Measurements from ENCODE around the gene ALKBH3.

ALKBH3 gene

DNA sequence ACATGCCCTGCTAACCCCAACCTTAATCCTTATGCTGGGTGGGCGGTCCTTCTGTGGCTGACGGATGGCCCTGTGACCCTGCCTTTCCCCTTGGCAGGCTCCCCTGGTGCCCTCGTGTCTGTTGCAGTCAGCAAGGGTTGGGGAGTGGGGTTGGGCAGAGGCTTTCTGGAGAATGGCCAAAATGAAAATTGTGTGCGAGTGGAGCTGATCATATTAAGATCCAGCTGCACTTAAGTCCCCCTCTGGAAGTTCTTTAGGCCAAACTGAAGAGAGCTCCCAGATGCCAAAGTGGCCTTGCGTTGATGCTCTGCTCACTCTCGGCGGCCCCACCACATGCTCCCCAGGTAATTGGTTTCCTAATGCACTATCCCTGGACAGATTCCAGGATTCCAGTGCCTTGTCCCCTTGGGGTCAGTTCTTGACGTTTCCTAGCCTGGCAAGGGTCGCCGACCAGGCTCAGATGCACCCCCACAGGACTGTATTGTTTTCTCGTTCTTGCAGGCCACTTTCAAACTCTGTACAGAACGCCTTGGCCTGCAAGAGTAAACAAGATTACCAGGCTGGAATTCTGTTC is 45.4 kb downstream of the ALKBH3 start:
- no peak overlapping the region for H3K27ac ChIP-seq (ENCODE audit: low read depth, low read length)
- H3K9me3 ChIP-seq (ENCODE audit: control insufficient read depth in 5 of 5, low read length in 5 of 5): no peaks in the 10 kb centered on the region
- peaks cover 12 to 67% (median 52%) of the 10 kb centered on the region in 5 donors for H3K4me1 ChIP-seq (ENCODE audit: control insufficient read depth in 5 of 5, insufficient read depth in 5 of 5, low read length in 5 of 5)
- H3K9ac ChIP-seq (ENCODE audit: low read length in 5 of 5): no peak overlapping the region
- H3K36me3 ChIP-seq (ENCODE audit: control insufficient read depth in 5 of 5, insufficient read depth in 5 of 5, low read length in 5 of 5): peaks cover 0 to 6% (median 0%) of the 10 kb centered on the region in 5 donors
- no peaks in the 10 kb centered on the region for H3K27me3 ChIP-seq (ENCODE audit: control insufficient read depth in 5 of 5, insufficient read depth in 4 of 5, low read length in 5 of 5)
- H3K4me3 ChIP-seq (ENCODE audit: low read depth in 1 of 5, low read length in 5 of 5): no peak overlapping the region

DNA sequence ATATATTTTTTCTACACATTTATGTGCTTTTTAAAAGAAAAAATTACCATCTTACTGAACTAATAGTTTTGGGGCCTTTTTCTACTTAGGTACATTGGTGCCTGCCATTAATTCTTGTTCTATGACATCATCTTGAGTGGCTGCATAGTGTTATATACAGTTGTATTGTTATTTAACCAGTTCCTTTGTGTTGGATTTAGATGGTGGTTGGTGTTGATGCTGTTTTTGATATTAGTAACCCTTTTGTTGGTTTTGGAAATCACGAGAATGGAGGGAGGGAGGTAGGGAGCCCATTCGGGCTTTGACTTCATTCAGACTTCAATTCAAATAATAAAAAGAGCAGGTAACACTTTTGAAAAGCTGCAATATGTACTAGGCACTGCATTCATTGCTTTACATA is 46.4 kb downstream of the ALKBH3 start:
- Histone ChIP-seq H3K4me3 (ENCODE audit: low read depth in 1 of 5, low read length in 5 of 5) (no peak overlapping the region), H3K27me3 (ENCODE audit: control insufficient read depth in 5 of 5, insufficient read depth in 4 of 5, low read length in 5 of 5) (no peaks in the 10 kb centered on the region), H3K4me1 (ENCODE audit: control insufficient read depth in 5 of 5, insufficient read depth in 5 of 5, low read length in 5 of 5) (peaks cover 12 to 61% (median 42%) of the 10 kb centered on the region in 5 donors), H3K9me3 (ENCODE audit: control insufficient read depth in 5 of 5, low read length in 5 of 5) (no peaks in the 10 kb centered on the region), H3K9ac (ENCODE audit: low read length in 5 of 5) (no peak overlapping the region), H3K36me3 (ENCODE audit: control insufficient read depth in 5 of 5, insufficient read depth in 5 of 5, low read length in 5 of 5) (no peaks in the 10 kb centered on the region), H3K27ac (ENCODE audit: low read depth, low read length) (no peak overlapping the region)

DNA sequence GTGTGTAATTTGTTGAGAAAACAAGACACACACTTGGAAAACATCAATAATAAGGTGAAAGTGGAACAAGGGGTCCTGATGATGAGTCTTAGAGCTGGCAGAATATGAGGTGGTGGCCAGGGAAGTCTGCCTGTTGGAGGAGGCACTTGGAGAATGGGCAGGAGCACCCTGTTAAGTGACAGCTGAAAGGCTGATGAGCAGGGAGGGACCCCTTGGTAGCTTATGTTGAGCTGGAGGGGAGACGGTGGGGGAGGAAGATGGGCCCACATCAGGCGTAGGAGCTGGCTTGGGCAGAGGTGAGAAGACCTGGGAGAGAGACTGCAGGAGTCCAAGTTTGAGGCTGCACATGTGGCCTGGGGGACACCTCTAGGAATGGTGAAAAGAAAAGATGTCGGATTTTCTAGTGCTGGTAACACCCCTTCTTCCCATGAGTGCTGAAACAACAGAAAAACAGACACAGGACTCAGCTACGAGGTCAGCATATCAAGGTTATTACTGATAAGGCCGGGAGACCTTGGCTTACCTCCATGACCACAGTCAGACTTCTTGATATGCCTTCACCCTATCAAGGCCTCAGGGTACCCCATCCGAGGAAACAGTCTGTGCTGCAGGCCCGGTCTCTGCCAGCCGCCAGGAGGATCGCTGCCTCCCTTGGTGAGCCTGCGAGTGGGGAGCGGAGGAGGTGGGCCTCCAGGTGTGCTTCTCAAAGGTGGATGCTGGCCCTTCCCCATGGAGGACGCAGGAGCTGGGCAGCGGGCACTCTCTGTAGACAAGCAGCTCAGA is 47.5 kb downstream of the ALKBH3 start:
- Histone ChIP-seq H3K27ac (ENCODE audit: low read depth, low read length) (no peak overlapping the region), H3K4me3 (ENCODE audit: low read depth in 1 of 5, low read length in 5 of 5) (no peak overlapping the region), H3K36me3 (ENCODE audit: control insufficient read depth in 5 of 5, insufficient read depth in 5 of 5, low read length in 5 of 5) (no peaks in the 10 kb centered on the region), H3K9ac (ENCODE audit: low read length in 5 of 5) (no peak overlapping the region), H3K9me3 (ENCODE audit: control insufficient read depth in 5 of 5, low read length in 5 of 5) (no peaks in the 10 kb centered on the region), H3K4me1 (ENCODE audit: control insufficient read depth in 5 of 5, insufficient read depth in 5 of 5, low read length in 5 of 5) (peaks cover 12 to 52% (median 31%) of the 10 kb centered on the region in 5 donors), H3K27me3 (ENCODE audit: control insufficient read depth in 5 of 5, insufficient read depth in 4 of 5, low read length in 5 of 5) (peaks cover 0 to 4% (median 0%) of the 10 kb centered on the region in 5 donors)

DNA sequence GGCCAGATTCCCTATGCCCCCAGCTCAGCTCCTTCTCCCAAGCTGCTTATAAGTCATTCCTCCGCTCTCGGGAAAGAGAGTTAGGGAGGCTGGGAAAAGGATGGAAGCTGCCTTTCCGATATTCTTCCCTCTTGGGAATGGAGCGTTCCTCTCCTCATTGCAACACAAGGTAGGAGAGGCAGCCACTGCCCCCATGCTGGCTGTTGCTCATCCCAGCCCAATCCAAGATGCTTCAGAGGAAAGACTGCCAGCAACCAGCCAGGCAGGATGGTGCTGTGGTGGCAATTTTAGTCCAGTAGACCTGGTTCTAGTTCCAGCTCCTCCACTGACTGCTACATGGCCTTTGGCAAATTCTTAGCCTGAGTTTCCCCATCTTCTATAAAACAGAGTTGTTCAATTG is 48.1 kb downstream of the ALKBH3 start:
- H3K27me3 ChIP-seq (ENCODE audit: control insufficient read depth in 5 of 5, insufficient read depth in 4 of 5, low read length in 5 of 5): peaks cover 0 to 8% (median 0%) of the 10 kb centered on the region in 5 donors
- no peak overlapping the region for H3K9ac ChIP-seq (ENCODE audit: low read length in 5 of 5)
- H3K9me3 ChIP-seq (ENCODE audit: control insufficient read depth in 5 of 5, low read length in 5 of 5): no peaks in the 10 kb centered on the region
- H3K27ac ChIP-seq (ENCODE audit: low read depth, low read length): no peak overlapping the region
- peaks cover 9 to 49% (median 29%) of the 10 kb centered on the region in 5 donors for H3K4me1 ChIP-seq (ENCODE audit: control insufficient read depth in 5 of 5, insufficient read depth in 5 of 5, low read length in 5 of 5)
- H3K36me3 ChIP-seq (ENCODE audit: control insufficient read depth in 5 of 5, insufficient read depth in 5 of 5, low read length in 5 of 5): no peaks in the 10 kb centered on the region
- H3K4me3 ChIP-seq (ENCODE audit: low read depth in 1 of 5, low read length in 5 of 5): no peak overlapping the region

DNA sequence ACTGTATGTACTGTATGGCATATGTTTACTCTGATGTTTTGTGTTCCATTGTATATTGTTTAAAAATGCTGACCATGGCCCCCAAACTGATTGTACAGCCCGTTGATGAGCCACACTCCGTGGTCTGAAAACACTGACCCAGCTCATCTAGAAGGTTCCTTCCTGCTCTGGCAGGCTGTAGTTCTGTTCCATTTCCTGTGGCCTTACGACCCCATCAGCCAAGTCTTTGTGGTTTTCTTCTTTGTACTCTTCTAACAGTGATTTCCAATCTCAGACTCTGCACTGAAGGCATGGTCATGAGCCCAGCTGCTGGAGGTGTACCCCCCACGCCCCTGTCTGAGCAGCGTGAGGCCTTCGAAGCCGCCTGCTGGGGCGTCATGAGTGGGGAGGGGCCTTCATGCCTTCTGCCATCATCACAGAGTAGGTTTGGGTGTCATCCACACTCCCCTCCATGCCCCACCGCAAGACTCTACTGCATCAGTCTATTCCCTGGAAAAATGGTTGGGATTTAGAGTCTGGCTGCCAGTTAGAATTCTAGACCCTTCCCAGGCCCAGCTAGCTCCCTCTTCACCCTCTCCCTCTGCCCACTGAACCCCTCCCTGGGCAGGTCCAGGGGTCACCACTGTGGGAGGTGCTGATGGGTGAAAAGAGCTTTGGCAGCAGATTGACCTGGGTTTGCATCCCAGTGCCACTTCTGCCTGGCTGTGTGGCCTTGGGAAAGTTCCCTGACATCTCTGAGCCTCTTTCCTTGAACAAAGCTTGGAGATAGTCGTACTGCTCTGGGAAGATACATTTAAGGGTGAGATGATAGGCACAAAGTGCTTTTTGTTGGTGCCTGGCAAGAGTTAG is 50.5 kb downstream of the ALKBH3 start:
- H3K27me3 ChIP-seq (ENCODE audit: control insufficient read depth in 5 of 5, insufficient read depth in 4 of 5, low read length in 5 of 5): peaks cover 0 to 20% (median 8%) of the 10 kb centered on the region in 5 donors
- H3K27ac ChIP-seq (ENCODE audit: low read depth, low read length): no peak overlapping the region
- H3K9ac ChIP-seq (ENCODE audit: low read length in 5 of 5): no peak overlapping the region
- peaks cover 0 to 25% (median 13%) of the 10 kb centered on the region in 5 donors for H3K4me1 ChIP-seq (ENCODE audit: control insufficient read depth in 5 of 5, insufficient read depth in 5 of 5, low read length in 5 of 5)
- H3K9me3 ChIP-seq (ENCODE audit: control insufficient read depth in 5 of 5, low read length in 5 of 5): no peaks in the 10 kb centered on the region
- no peak overlapping the region for H3K4me3 ChIP-seq (ENCODE audit: low read depth in 1 of 5, low read length in 5 of 5)
- no peaks in the 10 kb centered on the region for H3K36me3 ChIP-seq (ENCODE audit: control insufficient read depth in 5 of 5, insufficient read depth in 5 of 5, low read length in 5 of 5)

DNA sequence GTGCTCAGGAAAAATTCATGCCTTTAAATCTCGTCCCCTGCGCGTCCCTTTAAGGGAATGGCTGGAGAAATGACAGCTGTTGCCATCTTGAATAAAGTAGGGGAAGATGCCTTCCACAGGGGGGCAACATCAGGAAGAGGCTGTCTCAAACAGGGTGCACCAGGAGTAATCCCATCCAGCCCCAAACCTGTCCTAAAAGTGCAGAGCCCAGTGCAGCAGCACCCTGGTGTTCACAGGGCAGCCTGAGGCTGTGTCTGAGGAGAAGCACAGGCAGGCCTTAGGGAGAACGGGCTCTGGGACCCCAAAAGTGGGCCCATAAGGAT is 51.0 kb downstream of the ALKBH3 start:
- H3K9me3 ChIP-seq (ENCODE audit: control insufficient read depth in 5 of 5, low read length in 5 of 5): no peaks in the 10 kb centered on the region
- peaks cover 0 to 20% (median 8%) of the 10 kb centered on the region in 5 donors for H3K27me3 ChIP-seq (ENCODE audit: control insufficient read depth in 5 of 5, insufficient read depth in 4 of 5, low read length in 5 of 5)
- no peaks in the 10 kb centered on the region for H3K36me3 ChIP-seq (ENCODE audit: control insufficient read depth in 5 of 5, insufficient read depth in 5 of 5, low read length in 5 of 5)
- H3K9ac ChIP-seq (ENCODE audit: low read length in 5 of 5): no peak overlapping the region
- H3K4me3 ChIP-seq (ENCODE audit: low read depth in 1 of 5, low read length in 5 of 5): no peak overlapping the region
- H3K27ac ChIP-seq (ENCODE audit: low read depth, low read length): no peak overlapping the region
- peaks cover 0 to 20% (median 11%) of the 10 kb centered on the region in 5 donors for H3K4me1 ChIP-seq (ENCODE audit: control insufficient read depth in 5 of 5, insufficient read depth in 5 of 5, low read length in 5 of 5)

DNA sequence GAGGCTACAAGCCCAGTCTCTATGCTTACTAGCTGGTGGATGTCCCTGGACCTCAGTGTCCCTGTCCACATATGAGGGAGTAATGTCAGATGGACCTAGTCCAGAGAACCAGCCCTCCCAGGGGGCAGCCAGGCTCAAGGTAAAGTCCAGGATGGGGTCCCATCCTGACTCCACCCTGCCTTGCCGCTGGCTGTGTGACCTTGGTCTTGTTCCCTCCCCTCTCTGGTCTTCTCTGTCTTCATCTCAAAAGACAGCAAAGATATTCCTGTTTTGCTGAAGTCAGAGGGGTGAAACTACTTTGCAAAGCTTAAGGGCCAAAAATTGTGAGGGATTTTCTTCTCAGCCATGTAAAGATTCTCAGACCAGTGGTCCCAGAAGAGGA is 52.6 kb downstream of the ALKBH3 start:
- peaks cover 0 to 20% (median 8%) of the 10 kb centered on the region in 5 donors for H3K27me3 ChIP-seq (ENCODE audit: control insufficient read depth in 5 of 5, insufficient read depth in 4 of 5, low read length in 5 of 5)
- H3K9ac ChIP-seq (ENCODE audit: low read length in 5 of 5): no peak overlapping the region
- no peaks in the 10 kb centered on the region for H3K36me3 ChIP-seq (ENCODE audit: control insufficient read depth in 5 of 5, insufficient read depth in 5 of 5, low read length in 5 of 5)
- peaks cover 0 to 24% (median 11%) of the 10 kb centered on the region in 5 donors for H3K4me1 ChIP-seq (ENCODE audit: control insufficient read depth in 5 of 5, insufficient read depth in 5 of 5, low read length in 5 of 5)
- H3K27ac ChIP-seq (ENCODE audit: low read depth, low read length): no peak overlapping the region
- no peak overlapping the region for H3K4me3 ChIP-seq (ENCODE audit: low read depth in 1 of 5, low read length in 5 of 5)
- no peaks in the 10 kb centered on the region for H3K9me3 ChIP-seq (ENCODE audit: control insufficient read depth in 5 of 5, low read length in 5 of 5)

DNA sequence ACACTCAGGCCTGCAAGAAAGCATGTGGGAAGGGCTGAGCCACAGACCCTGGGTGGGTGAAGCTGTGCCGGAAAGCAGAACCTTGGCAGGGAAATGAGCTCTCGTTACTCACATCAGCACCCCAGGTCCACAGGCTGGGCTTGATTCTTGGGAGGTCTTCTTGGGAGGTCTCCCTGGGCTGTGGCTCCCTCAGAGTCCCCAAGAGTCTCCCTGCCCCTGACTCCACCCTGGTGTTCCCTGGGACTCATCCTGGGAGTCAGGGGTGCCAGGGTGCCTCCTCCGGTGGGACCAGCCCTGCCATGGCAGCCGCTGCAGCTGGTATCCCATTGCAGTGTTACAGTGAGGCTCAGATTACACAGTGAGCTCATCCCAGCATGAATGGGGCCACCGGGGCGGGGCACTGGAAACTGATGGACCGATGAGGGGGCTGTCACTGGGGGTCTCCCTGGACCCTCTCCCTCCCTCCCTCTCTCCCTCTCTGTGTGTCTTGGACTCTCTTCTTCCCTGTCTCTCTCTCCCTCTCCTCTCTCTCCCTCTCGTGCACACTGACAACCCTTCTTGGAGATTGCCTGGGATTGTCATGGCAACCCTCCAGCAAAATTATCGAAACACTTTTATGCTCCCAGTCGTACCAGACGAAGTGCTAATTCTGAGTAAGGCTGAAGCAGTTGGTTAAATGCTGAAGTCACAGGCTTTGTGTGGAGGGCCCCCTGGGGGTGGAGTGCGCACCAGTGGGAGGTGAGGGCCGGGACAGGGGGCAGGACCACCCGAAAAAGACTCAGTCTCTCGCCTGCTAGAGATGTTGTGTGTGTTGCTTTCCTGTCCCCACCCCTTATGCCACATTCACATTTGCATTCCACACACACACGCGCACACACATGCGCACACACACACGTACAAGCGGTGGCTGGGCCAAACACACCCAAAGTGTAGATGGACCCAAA is 53.2 kb downstream of the ALKBH3 start:
- Histone ChIP-seq H3K27me3 (ENCODE audit: control insufficient read depth in 5 of 5, insufficient read depth in 4 of 5, low read length in 5 of 5) (peaks cover 0 to 20% (median 8%) of the 10 kb centered on the region in 5 donors), H3K9ac (ENCODE audit: low read length in 5 of 5) (no peak overlapping the region), H3K27ac (ENCODE audit: low read depth, low read length) (no peak overlapping the region), H3K36me3 (ENCODE audit: control insufficient read depth in 5 of 5, insufficient read depth in 5 of 5, low read length in 5 of 5) (no peaks in the 10 kb centered on the region), H3K4me3 (ENCODE audit: low read depth in 1 of 5, low read length in 5 of 5) (no peak overlapping the region), H3K9me3 (ENCODE audit: control insufficient read depth in 5 of 5, low read length in 5 of 5) (no peaks in the 10 kb centered on the region), H3K4me1 (ENCODE audit: control insufficient read depth in 5 of 5, insufficient read depth in 5 of 5, low read length in 5 of 5) (peaks cover 0 to 24% (median 11%) of the 10 kb centered on the region in 5 donors)

DNA sequence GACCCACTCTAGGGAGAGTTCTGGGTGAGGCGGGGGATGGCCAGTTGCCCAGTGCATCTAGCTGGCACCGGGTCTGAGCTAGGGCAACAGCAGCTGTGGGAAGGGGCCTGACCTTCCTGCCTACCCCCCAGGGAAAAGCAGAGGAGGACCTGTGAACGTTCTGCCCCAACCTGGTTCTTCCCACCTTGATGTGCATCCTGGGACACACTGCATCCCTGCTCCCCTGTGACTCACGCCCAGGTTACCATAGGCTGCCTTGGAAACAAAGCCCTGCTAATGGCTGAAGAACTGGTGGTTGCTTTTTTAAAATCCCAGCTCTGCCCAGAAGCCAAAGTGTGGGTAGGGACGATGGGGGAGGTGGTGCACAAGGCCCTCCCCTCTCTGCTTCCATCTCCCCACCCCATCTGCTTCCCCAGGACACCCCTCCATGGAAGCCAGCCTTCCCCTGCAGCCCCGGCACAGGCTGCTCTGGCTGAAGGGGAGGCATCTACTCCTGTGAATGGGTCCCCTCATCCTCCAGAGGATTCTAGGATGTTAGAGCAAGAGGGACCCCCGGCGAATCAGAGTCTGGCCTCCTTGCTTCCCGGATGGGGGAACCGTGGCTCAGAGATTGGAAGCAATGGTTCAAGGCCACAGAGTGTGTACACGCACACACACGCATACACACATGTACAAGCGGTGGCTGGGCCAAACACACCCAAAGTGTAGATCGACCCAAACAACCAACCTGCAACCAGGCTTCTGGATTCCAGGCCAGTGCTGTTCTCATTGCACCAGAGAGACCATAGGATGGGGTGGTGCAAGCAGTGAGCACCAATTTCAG is 54.2 kb downstream of the ALKBH3 start:
- Histone ChIP-seq H3K27ac (ENCODE audit: low read depth, low read length) (no peak overlapping the region), H3K4me3 (ENCODE audit: low read depth in 1 of 5, low read length in 5 of 5) (no peak overlapping the region), H3K4me1 (ENCODE audit: control insufficient read depth in 5 of 5, insufficient read depth in 5 of 5, low read length in 5 of 5) (peaks cover 0 to 24% (median 11%) of the 10 kb centered on the region in 5 donors), H3K9ac (ENCODE audit: low read length in 5 of 5) (no peak overlapping the region), H3K36me3 (ENCODE audit: control insufficient read depth in 5 of 5, insufficient read depth in 5 of 5, low read length in 5 of 5) (no peaks in the 10 kb centered on the region), H3K27me3 (ENCODE audit: control insufficient read depth in 5 of 5, insufficient read depth in 4 of 5, low read length in 5 of 5) (peaks cover 0 to 20% (median 8%) of the 10 kb centered on the region in 5 donors), H3K9me3 (ENCODE audit: control insufficient read depth in 5 of 5, low read length in 5 of 5) (no peaks in the 10 kb centered on the region)

Measured in subcutaneous abdominal adipose tissue (tissue), 5 donors.